Measurements from ENCODE around the gene CYP4F8.

The CYP4F8 gene, protein sequence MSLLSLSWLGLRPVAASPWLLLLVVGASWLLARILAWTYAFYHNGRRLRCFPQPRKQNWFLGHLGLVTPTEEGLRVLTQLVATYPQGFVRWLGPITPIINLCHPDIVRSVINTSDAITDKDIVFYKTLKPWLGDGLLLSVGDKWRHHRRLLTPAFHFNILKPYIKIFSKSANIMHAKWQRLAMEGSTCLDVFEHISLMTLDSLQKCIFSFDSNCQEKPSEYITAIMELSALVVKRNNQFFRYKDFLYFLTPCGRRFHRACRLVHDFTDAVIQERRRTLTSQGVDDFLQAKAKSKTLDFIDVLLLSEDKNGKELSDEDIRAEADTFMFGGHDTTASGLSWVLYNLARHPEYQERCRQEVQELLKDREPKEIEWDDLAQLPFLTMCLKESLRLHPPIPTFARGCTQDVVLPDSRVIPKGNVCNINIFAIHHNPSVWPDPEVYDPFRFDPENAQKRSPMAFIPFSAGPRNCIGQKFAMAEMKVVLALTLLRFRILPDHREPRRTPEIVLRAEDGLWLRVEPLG

DNA sequence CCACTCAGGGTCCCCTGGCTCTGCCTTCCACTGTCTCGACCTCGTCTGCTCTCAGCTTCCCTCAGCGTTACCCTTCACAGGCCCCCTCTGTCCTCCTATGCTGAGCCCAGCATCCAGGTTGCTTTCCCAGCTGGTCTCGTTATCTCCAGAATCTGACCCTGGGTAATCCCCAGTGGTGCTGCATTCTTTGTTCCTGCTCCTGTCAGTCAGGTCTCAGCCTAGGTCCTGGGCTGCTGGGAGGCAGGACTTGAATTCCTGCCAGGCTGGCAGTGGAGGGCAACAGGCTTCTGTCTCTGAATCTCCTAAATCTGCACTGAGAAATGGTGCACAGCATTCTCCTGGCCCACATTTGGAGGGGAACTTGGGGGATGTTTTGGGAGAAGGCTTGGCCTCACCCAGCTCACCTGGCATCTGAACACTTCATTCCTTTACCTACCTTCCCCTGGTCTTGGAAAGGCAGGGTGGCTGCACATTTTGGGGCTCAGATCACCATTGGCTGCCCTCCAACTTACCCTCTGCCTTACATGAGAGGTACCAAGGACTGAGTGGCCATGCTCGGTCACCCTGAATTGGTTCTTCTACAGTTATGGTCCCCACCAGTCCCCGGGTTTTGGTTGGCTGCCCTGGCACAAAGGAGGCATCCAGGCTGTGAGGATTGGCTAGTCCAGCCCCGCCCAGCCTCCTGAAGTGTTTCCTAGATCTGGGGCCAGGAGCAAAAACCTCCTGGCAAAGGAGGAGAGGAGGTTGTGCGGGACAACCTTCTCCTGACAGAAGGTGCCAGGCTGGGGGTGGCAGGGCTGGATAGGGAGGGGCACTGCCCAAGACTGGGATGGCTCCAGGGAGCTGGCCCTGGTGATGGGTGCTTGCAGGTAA lies at the start of gene CYP4F8:
Gene CYP4F8 (plus strand): TSS at position 712 of the 873 bp plus-strand sequence. CDS start 399 bp downstream, outside the sequence.
- H2AFZ ChIP-seq (ENCODE audit: low read depth, low read length): no peak within 1 kb of the TSS
- 0 out of 2 replicates have a peak, but pooled peaks cover 5% of the 10 kb centered on the region for H3K27me3 ChIP-seq (ENCODE audit: low read depth, low read length)
- no peaks in the 10 kb centered on the region for H3K9me3 ChIP-seq (ENCODE audit: insufficient read depth, low read length)
- no peaks in the 10 kb centered on the region for H3K79me2 ChIP-seq (ENCODE audit: low read length)
- H3K4me1 ChIP-seq (ENCODE audit: low read length): no peaks in the 10 kb centered on the region
- no peak within 1 kb of the TSS for H3K4me2 ChIP-seq (ENCODE audit: low read length)
- H4K20me1 ChIP-seq (ENCODE audit: insufficient read depth, low read length): no peaks in the 10 kb centered on the region; the same call in 1 of the 2 replicates
- TF ChIP-seq, protein P1, sequence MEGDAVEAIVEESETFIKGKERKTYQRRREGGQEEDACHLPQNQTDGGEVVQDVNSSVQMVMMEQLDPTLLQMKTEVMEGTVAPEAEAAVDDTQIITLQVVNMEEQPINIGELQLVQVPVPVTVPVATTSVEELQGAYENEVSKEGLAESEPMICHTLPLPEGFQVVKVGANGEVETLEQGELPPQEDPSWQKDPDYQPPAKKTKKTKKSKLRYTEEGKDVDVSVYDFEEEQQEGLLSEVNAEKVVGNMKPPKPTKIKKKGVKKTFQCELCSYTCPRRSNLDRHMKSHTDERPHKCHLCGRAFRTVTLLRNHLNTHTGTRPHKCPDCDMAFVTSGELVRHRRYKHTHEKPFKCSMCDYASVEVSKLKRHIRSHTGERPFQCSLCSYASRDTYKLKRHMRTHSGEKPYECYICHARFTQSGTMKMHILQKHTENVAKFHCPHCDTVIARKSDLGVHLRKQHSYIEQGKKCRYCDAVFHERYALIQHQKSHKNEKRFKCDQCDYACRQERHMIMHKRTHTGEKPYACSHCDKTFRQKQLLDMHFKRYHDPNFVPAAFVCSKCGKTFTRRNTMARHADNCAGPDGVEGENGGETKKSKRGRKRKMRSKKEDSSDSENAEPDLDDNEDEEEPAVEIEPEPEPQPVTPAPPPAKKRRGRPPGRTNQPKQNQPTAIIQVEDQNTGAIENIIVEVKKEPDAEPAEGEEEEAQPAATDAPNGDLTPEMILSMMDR (IDR thresholded peaks at IDR 0.05; ENCODE audit: low read depth, low read length): no peak
- no peak for TF ChIP-seq EZH2phosphoT487 (IDR thresholded peaks at IDR 0.05; ENCODE audit: low read depth)
- no peak within 1 kb of the TSS for H3K9ac ChIP-seq (ENCODE audit: low read length)
- H3K36me3 ChIP-seq (replicated peaks; ENCODE audit: low read depth, low read length): no peaks in the 10 kb centered on the region
- H3K4me3 ChIP-seq (ENCODE audit: low read length): no peak within 1 kb of the TSS
- no peak within 1 kb of the TSS for H3K27ac ChIP-seq (ENCODE audit: low read length)

DNA sequence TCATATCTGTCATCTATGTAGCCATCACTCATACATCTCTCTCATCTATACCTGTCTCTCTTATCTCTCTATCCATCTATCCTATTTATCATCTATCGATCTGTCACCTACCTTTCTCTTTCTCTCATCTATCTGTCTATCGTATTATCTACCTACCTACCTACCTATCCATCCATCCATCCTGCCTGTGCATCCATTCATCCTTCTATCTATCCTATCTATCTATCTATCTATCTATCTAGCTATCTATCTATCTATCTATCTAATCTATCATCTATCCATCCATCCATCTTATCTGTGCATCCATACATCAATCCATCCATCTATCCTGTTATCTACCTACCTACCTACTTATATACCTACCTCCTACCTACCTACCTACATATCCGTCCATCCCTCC lies 44.6 kb upstream of the CYP4F8 start:
- H3K9ac ChIP-seq (ENCODE audit: low read length): no peak overlapping the region
- H3K27me3 ChIP-seq (ENCODE audit: low read depth, low read length): peaks cover 31% of the 10 kb centered on the region
- TF ChIP-seq EZH2phosphoT487 (IDR thresholded peaks at IDR 0.05; ENCODE audit: low read depth): no peak
- TF ChIP-seq, protein P1 (IDR thresholded peaks at IDR 0.05; ENCODE audit: low read depth, low read length): no peak
- no peaks in the 10 kb centered on the region; the same call in 1 of the 2 replicates for H4K20me1 ChIP-seq (ENCODE audit: insufficient read depth, low read length)
- no peaks in the 10 kb centered on the region for H3K4me1 ChIP-seq (ENCODE audit: low read length)
- no peaks in the 10 kb centered on the region for H3K9me3 ChIP-seq (ENCODE audit: insufficient read depth, low read length)
- H3K27ac ChIP-seq (ENCODE audit: low read length): no peak overlapping the region
- H3K4me2 ChIP-seq (ENCODE audit: low read length): no peak overlapping the region
- H3K79me2 ChIP-seq (ENCODE audit: low read length): no peaks in the 10 kb centered on the region
- H2AFZ ChIP-seq (ENCODE audit: low read depth, low read length): no peak overlapping the region
- no peaks in the 10 kb centered on the region for H3K36me3 ChIP-seq (replicated peaks; ENCODE audit: low read depth, low read length)
- H3K4me3 ChIP-seq (ENCODE audit: low read length): no peak overlapping the region

DNA sequence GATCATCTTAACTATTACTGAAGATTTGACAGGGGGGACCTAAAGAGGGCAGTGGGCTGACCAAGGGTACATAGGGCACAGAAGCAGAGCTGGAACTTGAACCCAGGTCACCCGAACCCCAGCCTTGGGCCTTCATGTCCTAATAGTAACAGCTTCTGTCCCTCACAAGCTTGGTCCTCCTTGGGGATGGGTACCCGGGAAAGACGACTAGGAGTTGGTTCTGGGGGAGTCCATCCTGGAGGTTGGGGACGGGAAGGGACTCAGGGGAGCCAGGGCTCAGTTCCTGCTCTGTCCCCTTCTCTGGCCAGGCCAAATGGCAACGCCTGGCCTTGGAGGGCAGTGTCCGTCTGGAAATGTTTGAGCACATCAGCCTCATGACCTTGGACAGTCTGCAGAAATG lies 39.6 kb upstream of the CYP4F8 start:
- no peak overlapping the region for H2AFZ ChIP-seq (ENCODE audit: low read depth, low read length)
- no peak overlapping the region for H3K9ac ChIP-seq (ENCODE audit: low read length)
- peaks cover 7% of the 10 kb centered on the region; the same call in 1 of the 2 replicates for H3K27me3 ChIP-seq (ENCODE audit: low read depth, low read length)
- H3K4me2 ChIP-seq (ENCODE audit: low read length): no peak overlapping the region
- no peak overlapping the region for H3K27ac ChIP-seq (ENCODE audit: low read length)
- H3K9me3 ChIP-seq (ENCODE audit: insufficient read depth, low read length): no peaks in the 10 kb centered on the region
- H3K36me3 ChIP-seq (replicated peaks; ENCODE audit: low read depth, low read length): no peaks in the 10 kb centered on the region
- H3K79me2 ChIP-seq (ENCODE audit: low read length): no peaks in the 10 kb centered on the region
- TF ChIP-seq EZH2phosphoT487 (IDR thresholded peaks at IDR 0.05; ENCODE audit: low read depth): no peak
- TF ChIP-seq, protein P1 (IDR thresholded peaks at IDR 0.05; ENCODE audit: low read depth, low read length): no peak
- no peaks in the 10 kb centered on the region for H3K4me1 ChIP-seq (ENCODE audit: low read length)
- H3K4me3 ChIP-seq (ENCODE audit: low read length): no peak overlapping the region
- no peaks in the 10 kb centered on the region; the same call in 1 of the 2 replicates for H4K20me1 ChIP-seq (ENCODE audit: insufficient read depth, low read length)

All from OCI-LY3 (cell line).